CD14-positive monocyte (primary cell): ENCODE measurements around the gene RNU1-4. TPM values are rescaled to one million over a fixed set of nuclear protein-coding genes. Genes with fewer than 3 reads are reported as not detected.
A peak's percentile ranks its signal among the peaks of the same experiment; 100 is the strongest.
"Not testable (repeated sequence)": the region's sequence is repeated elsewhere in the genome, so short reads cannot be mapped to it uniquely, and the experiment has no call there.

Experiments
- DNase-seq, 3 donors: peaks; one replicate each; pipeline ENCODE4 v3.0.0-alpha.2; 2011 to 2022
- H2AFZ ChIP-seq: 2 replicates; pipeline ENCODE4 v1.6.0; 2012; ENCODE audit warnings: mild to moderate bottlenecking, low read depth, low read length, inconsistent platforms; ENCODE audit not compliant: insufficient read depth, poor library complexity, severe bottlenecking
- H3K27ac ChIP-seq, 2 donors: 1 replicate in 1 of 2; 2 replicates in 1 of 2; pipeline ENCODE4 v1.5.1; 2012 to 2013; ENCODE audit warnings: low read length in 2 of 2, control low read depth in 1 of 2, inconsistent platforms in 1 of 2, low read depth in 1 of 2, mild to moderate bottlenecking in 1 of 2
- H3K27me3 ChIP-seq, 2 donors: one replicate each; pipeline versions ENCODE4 v1.6.0 to v1.6.1; 2011 to 2013; ENCODE audit warnings: low read length in 2 of 2; ENCODE audit not compliant: control insufficient read depth in 2 of 2, insufficient read depth in 2 of 2
- H3K36me3 ChIP-seq, 2 donors: replicated peaks in 1 of 2; 1 replicate in 1 of 2; 2 replicates in 1 of 2; pipeline versions ENCODE4 v1.5.1 to v1.6.1; 2012 to 2013; ENCODE audit warnings: low read length in 2 of 2, control low read depth in 1 of 2, inconsistent platforms in 1 of 2, mild to moderate bottlenecking in 1 of 2; ENCODE audit not compliant: insufficient read depth in 2 of 2, control insufficient read depth in 1 of 2
- H3K4me1 ChIP-seq, 2 donors: 1 replicate in 1 of 2; 2 replicates in 1 of 2; pipeline versions ENCODE4 v1.5.1 to v1.6.1; 2012 to 2013; ENCODE audit warnings: low read length in 2 of 2, control low read depth in 1 of 2, inconsistent platforms in 1 of 2, mild to moderate bottlenecking in 1 of 2, moderate library complexity in 1 of 2; ENCODE audit not compliant: insufficient read depth in 2 of 2, control insufficient read depth in 1 of 2
- H3K4me2 ChIP-seq: replicated peaks from 2 replicates; pipeline ENCODE3; 2012; ENCODE audit warnings: low read length, moderate library complexity, mild to moderate bottlenecking; ENCODE audit not compliant: poor library complexity, severe bottlenecking; ENCODE audit errors: extremely low read depth
- H3K4me3 ChIP-seq, 3 experiments: fragments of 200-600 bp in 1 of 3; sonication (generic) in 1 of 3; replicated peaks in 1 of 3; 1 replicate in 2 of 3; 2 replicates in 1 of 3; pipeline ENCODE4 v1.5.1; 2011 to 2013; ENCODE audit warnings: low read length in 3 of 3, mild to moderate bottlenecking in 3 of 3, control low read depth in 2 of 3, low read depth in 2 of 3, inconsistent platforms in 1 of 3, moderate library complexity in 1 of 3
- H3K79me2 ChIP-seq: 2 replicates; pipeline ENCODE4 v1.6.0; 2012; ENCODE audit warnings: mild to moderate bottlenecking, control low read depth, inconsistent platforms, low read length, moderate library complexity; ENCODE audit not compliant: insufficient read depth
- H3K9ac ChIP-seq: 2 replicates; pipeline ENCODE4 v1.6.0; 2017; ENCODE audit warnings: low read length, mild to moderate bottlenecking; ENCODE audit not compliant: insufficient read depth, poor library complexity, severe bottlenecking
- H3K9me3 ChIP-seq, 2 donors: replicated peaks in 1 of 2; 1 replicate in 1 of 2; 2 replicates in 1 of 2; pipeline versions ENCODE4 v1.5.1 to v1.6.1; 2012 to 2013; ENCODE audit warnings: low read length in 2 of 2, control low read depth in 1 of 2; ENCODE audit not compliant: control insufficient read depth in 1 of 2, insufficient read depth in 1 of 2
- H4K20me1 ChIP-seq: 2 replicates; pipeline ENCODE4 v1.6.0; 2012; ENCODE audit warnings: mild to moderate bottlenecking, low read length, control low read depth, moderate library complexity; ENCODE audit not compliant: insufficient read depth
- H3K27ac Mint-ChIP-seq, 7 donors: one replicate each; pipeline ENCODE4 v1.8.0; 2020; ENCODE audit warnings: mild to moderate bottlenecking in 7 of 7, mixed read lengths in 7 of 7, moderate library complexity in 6 of 7, inconsistent platforms in 2 of 7
- H3K27me3 Mint-ChIP-seq, 3 donors: one replicate each; pipeline ENCODE4 v1.8.0; 2021 to 2022; ENCODE audit warnings: low read depth in 3 of 3, mild to moderate bottlenecking in 3 of 3, mixed read lengths in 3 of 3, moderate library complexity in 3 of 3, inconsistent platforms in 1 of 3
- H3K36me3 Mint-ChIP-seq, 2 donors: one replicate each; pipeline ENCODE4 v1.8.0; 2020; ENCODE audit warnings: mixed read lengths in 2 of 2, inconsistent platforms in 1 of 2, mild to moderate bottlenecking in 1 of 2
- H3K4me1 Mint-ChIP-seq: one replicate; pipeline ENCODE4 v1.8.0; 2020; ENCODE audit warnings: mild to moderate bottlenecking, mixed read lengths
- H3K4me3 Mint-ChIP-seq, 2 donors: one replicate each; pipeline ENCODE4 v1.8.0; 2020; ENCODE audit warnings: mild to moderate bottlenecking in 2 of 2, mixed read lengths in 2 of 2, moderate library complexity in 1 of 2
- H3K9me3 Mint-ChIP-seq, 7 donors: one replicate each; pipeline ENCODE4 v1.8.0; 2020 to 2022; ENCODE audit warnings: mixed read lengths in 7 of 7, mild to moderate bottlenecking in 6 of 7, moderate library complexity in 6 of 7, inconsistent platforms in 2 of 7
- CTCF ChIP-seq: fragments of 200-600 bp; IDR thresholded peaks from one replicate; pipeline ENCODE4 v1.8.0; 2022; ENCODE audit warnings: antibody characterized with exemption, mild to moderate bottlenecking
- WGBS: methylation state at CpG from one replicate; pipeline ENCODE4 v1.1.5; 2013; ENCODE audit warnings: missing lambda C conversion rate; ENCODE audit not compliant: insufficient coverage; 5-methylcytosine and 5-hydroxymethylcytosine counted together
- intact Hi-C, 2 donors: fragments of 100-400 bp; cut with micrococcal nuclease; formaldehyde crosslinking; loops; one replicate each; pipeline versions ENCODE4 v1.15.0 to v1.15.1; 2023
- polyA plus RNA-seq, 3 donors: library from polyadenylated mRNA; depleted of rRNA in 1 of 3; unstranded in 2 of 3; stranded (reverse) in 1 of 3; fragments of 300-500 nt in 2 of 3; fragments of >200 nt in 1 of 3; fragmentation: Illumina TruSeq in 2 of 3; gene quantifications; 1 replicate in 2 of 3; 2 replicates in 1 of 3; pipeline ENCODE4 v1.2.3, GENCODE V29; 2012 to 2021

Gene RNU1-4
- polyA plus RNA-seq, 3 donors: not detected

- H3K27ac Mint-ChIP-seq: no peak overlapping the region
- intact Hi-C loops: no loop called here
- H3K9me3 Mint-ChIP-seq: no peaks in the 10 kb centered on the region
- Histone ChIP-seq H3K4me1 (no peaks in the 10 kb centered on the region), H3K79me2 (no peaks in the 10 kb centered on the region), H3K9ac (no peak overlapping the region), H4K20me1 (no peaks in the 10 kb centered on the region), H3K27ac (no peak overlapping the region), H3K27me3 (peaks cover 0 to 11% of the 10 kb centered on the region in 2 donors), H3K36me3 (no peaks in the 10 kb centered on the region), H3K9me3 (no peaks in the 10 kb centered on the region), H3K4me2 (no peak overlapping the region), H3K4me3 (no peak overlapping the region), H2AFZ (peak overlapping the region; percentile 1)
- H3K27me3 Mint-ChIP-seq: peaks cover 7 to 12% (median 10%) of the 10 kb centered on the region in 3 donors
- no peaks in the 10 kb centered on the region for H3K36me3 Mint-ChIP-seq
- DNase-seq: peak in 2 of 3 donors; percentile 0 to 12
- 94% methylated on average over 45 of the region's 45 CpGs for WGBS
- no peak overlapping the region for H3K4me3 Mint-ChIP-seq
- no peak for TF ChIP-seq CTCF
- no peaks in the 10 kb centered on the region for H3K4me1 Mint-ChIP-seq
These were observed 15.4 kb upstream of the RNU1-4 start for GRCh38 chr1:16724718-16725438.

GRCh38 chr1:16725439-16726245, 14.7 kb upstream of the RNU1-4 start:
- H3K4me3 Mint-ChIP-seq, H3K4me1 Mint-ChIP-seq, H3K79me2 ChIP-seq, H3K4me3 ChIP-seq, H3K9me3 ChIP-seq, H3K27ac Mint-ChIP-seq, H3K36me3 Mint-ChIP-seq, H3K36me3 ChIP-seq, H3K9me3 Mint-ChIP-seq, H3K9ac ChIP-seq, intact Hi-C loops, H3K4me1 ChIP-seq, H4K20me1 ChIP-seq, H3K27ac ChIP-seq, H3K4me2 ChIP-seq: not testable (repeated sequence)
- WGBS: 94% methylated on average over 9 of the region's 10 CpGs
- DNase-seq: peak in 1 of 3 donors; percentile 2
- Histone ChIP-seq H2AFZ (peak overlapping the region; percentile 1), H3K27me3 (peaks cover 0 to 11% of the 10 kb centered on the region in 2 donors)
- peaks cover 7 to 10% (median 10%) of the 10 kb centered on the region in 3 donors for H3K27me3 Mint-ChIP-seq
